Adrenal gland (tissue), 12 donors: ENCODE results near the gene GBF1. TPM values are rescaled to one million over a fixed set of nuclear protein-coding genes. Genes with fewer than 3 reads are reported as not detected.

Experiments used
- DNase-seq, 7 donors: peaks; one replicate each; pipeline ENCODE4 v3.0.0-alpha.2; 2019 to 2020
- H3K27ac ChIP-seq, 5 donors: fragments of 200-600 bp; sonication (generic) in 4 of 5; 1 replicate in 3 of 5; 2 replicates in 2 of 5; pipeline versions ENCODE4 v1.5.1 to v1.8.0; 2016 to 2020; ENCODE audit warnings: mild to moderate bottlenecking in 1 of 5
- H3K27me3 ChIP-seq: fragments of 200-600 bp; 2 replicates; pipeline ENCODE4 v1.8.0; 2021
- H3K36me3 ChIP-seq, 2 donors: fragments of 200-600 bp; replicated peaks in 1 of 2; 1 replicate in 1 of 2; 2 replicates in 1 of 2; pipeline versions ENCODE4 v1.5.1 to v1.8.0; 2018 to 2022
- H3K4me1 ChIP-seq, 2 donors: fragments of 200-600 bp; replicated peaks in 1 of 2; 1 replicate in 1 of 2; 2 replicates in 1 of 2; pipeline versions ENCODE4 v1.5.1 to v1.8.0; 2018 to 2021
- H3K4me3 ChIP-seq, 4 donors: fragments of 200-600 bp; sonication (generic) in 3 of 4; one replicate each; pipeline ENCODE4 v1.5.1; 2016 to 2018
- H3K9me3 ChIP-seq, 3 donors: fragments of 200-600 bp; sonication (generic) in 1 of 3; replicated peaks in 1 of 3; 1 replicate in 2 of 3; 2 replicates in 1 of 3; pipeline versions ENCODE4 v1.5.1 to v1.8.0; 2016 to 2021
- POLR2A ChIP-seq, 2 donors: fragments of 450-650 bp; IDR thresholded peaks; one replicate each; pipeline ENCODE4 v1.6.1; 2017; ENCODE audit warnings: antibody characterized with exemption in 2 of 2, mild to moderate bottlenecking in 2 of 2, moderate library complexity in 1 of 2
- WGBS, 4 donors: extraction: QIAGEN DNeasy Blood & Tissue Kit in 2 of 4; methylation state at CpG; one replicate each; pipeline versions ENCODE4 v1.1.5 to v1.1.7; 2013 to 2017; 5-methylcytosine and 5-hydroxymethylcytosine counted together
- intact Hi-C, 2 donors: fragments of 100-400 bp; cut with DNase I; formaldehyde crosslinking; loops; one replicate each; pipeline versions ENCODE4 v1.14.1 to v1.15.0; 2022 to 2023
- polyA plus RNA-seq, 3 donors: library from polyadenylated mRNA; stranded (reverse); fragments of 200-250 nt in 2 of 3; fragments of 350-450 nt in 1 of 3; fragmentation: Illumina TruSeq in 1 of 3; extraction: RNeasy Lipid Tissue Mini Kit (QIAGEN cat#74804) in 1 of 3; gene quantifications; one replicate each; pipeline ENCODE4 v1.2.3, GENCODE V29; 2013 to 2014
- total RNA-seq, 9 donors: library from RNA; depleted of rRNA in 4 of 9; stranded (reverse); fragments of >200 nt in 4 of 9; fragments of 120-200 nt in 1 of 9; fragmentation: NEBNext Ultra II Directional in 1 of 9; extraction: Animal tissue kit (Norgen Biotek cat#: 25700) in 1 of 9; gene quantifications; one replicate each; pipeline versions ENCODE4 v1.1.0 to v1.2.4, GENCODE V29; 2013 to 2023
- TF ChIP-seq, protein P1 (sequence below), 6 experiments: fragments of 450-650 bp in 4 of 6; fragments of 200-600 bp in 2 of 6; sonication (generic) in 1 of 6; IDR thresholded peaks; 1 replicate in 5 of 6; 2 replicates in 1 of 6; pipeline versions ENCODE4 v1.5.1 to v1.8.0; 2016 to 2021; ENCODE audit warnings: antibody characterized with exemption in 6 of 6, mild to moderate bottlenecking in 2 of 6, moderate library complexity in 1 of 6
- donor health status: healthy with polysubstance abuse.
- donor health status: Bipolar disorder and iron deficiency.
- donor health status: DM: yes; HTN: yes; CAD: no.
- donor health status: DM: no; HTN: no; CAD: no.
- donor health status: DM: no; HTN: no; CAD: no.
- donor health status: DM: yes; HTN: yes; CAD: no.

The GBF1 gene
- total and polyA plus RNA-seq, 12 donors: 16.4 to 46.1 (median 37.7) TPM

DNA sequence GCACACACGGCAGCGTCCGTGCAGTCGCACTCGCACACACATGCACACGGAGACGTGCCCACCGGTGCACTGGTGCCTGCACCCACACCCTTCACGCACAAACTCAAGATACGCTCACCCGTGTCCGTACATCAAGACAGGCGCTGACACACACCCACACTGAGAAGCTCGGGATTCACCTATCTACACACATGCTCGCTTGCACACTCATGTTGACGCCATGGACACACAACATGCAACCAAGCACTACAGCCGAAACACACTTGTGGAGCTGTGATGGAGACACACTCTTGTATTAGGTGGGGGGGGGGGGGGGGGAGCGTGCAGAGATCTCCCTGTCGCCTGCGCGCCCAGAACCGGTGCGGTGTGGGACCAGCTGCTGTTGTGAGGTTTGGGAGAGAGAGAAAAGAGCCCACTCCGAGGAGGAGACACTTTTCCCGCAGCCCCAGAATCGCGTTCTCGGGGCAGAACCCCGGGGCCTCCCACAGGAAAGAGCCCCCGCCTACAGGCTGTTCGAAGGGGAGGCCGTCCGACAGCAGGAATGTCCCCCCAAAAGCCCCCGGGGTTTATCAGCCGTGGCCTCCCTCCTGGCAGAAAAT, 149.6 kb downstream of the GBF1 start:
- DNase-seq: peak in 4 of 7 donors; percentile 38 to 53 (median 50)
- 0% methylated on average over 3 to 35 of the region's 35 CpGs for WGBS, 4 donors
- H3K4me3 ChIP-seq: peak overlapping the region; percentile 18 to 77 (median 52)
- peak overlapping the region; percentile 68 to 95 (median 91) for H3K27ac ChIP-seq
- TF ChIP-seq, protein P1, sequence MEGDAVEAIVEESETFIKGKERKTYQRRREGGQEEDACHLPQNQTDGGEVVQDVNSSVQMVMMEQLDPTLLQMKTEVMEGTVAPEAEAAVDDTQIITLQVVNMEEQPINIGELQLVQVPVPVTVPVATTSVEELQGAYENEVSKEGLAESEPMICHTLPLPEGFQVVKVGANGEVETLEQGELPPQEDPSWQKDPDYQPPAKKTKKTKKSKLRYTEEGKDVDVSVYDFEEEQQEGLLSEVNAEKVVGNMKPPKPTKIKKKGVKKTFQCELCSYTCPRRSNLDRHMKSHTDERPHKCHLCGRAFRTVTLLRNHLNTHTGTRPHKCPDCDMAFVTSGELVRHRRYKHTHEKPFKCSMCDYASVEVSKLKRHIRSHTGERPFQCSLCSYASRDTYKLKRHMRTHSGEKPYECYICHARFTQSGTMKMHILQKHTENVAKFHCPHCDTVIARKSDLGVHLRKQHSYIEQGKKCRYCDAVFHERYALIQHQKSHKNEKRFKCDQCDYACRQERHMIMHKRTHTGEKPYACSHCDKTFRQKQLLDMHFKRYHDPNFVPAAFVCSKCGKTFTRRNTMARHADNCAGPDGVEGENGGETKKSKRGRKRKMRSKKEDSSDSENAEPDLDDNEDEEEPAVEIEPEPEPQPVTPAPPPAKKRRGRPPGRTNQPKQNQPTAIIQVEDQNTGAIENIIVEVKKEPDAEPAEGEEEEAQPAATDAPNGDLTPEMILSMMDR (IDR thresholded peaks at IDR 0.05): no peak
- TF ChIP-seq POLR2A (IDR thresholded peaks at IDR 0.05): no peak
- peaks cover 10 to 27% of the 10 kb centered on the region in 2 donors for H3K4me1 ChIP-seq
- intact Hi-C loops: loop anchor here in 1 of 2 donors (5.0 kb wide), 1 partner anchor 82 kb away; no protein-coding TSS in a partner anchor
- H3K9me3 ChIP-seq: no peaks in the 10 kb centered on the region
- no peaks in the 10 kb centered on the region for H3K27me3 ChIP-seq
- H3K36me3 ChIP-seq: peaks cover 0 to 15% of the 10 kb centered on the region in 2 donors

GRCh38 chr10:102395400-102396316, 150.3 kb downstream of the GBF1 start, which contains the start of gene NFKB2:
Gene NFKB2, plus strand, starts transcription at chr10:102395705. Its CDS starts 255 bp downstream, at chr10:102395960.
- H3K4me1 ChIP-seq: peaks cover 10 to 28% of the 10 kb centered on the region in 2 donors
- peak; percentile 87 to 91 (median 91) for DNase-seq
- 1 to 2% (median 1%) methylated on average over 10 to 42 of the region's 42 CpGs for WGBS, 4 donors
- no peaks in the 10 kb centered on the region for H3K9me3 ChIP-seq
- peak within 1 kb of the TSS; percentile 18 to 77 (median 56) for H3K4me3 ChIP-seq
- intact Hi-C loops: loop anchor here in 1 of 2 donors (5.0 kb wide), 1 partner anchor 82 kb away; no protein-coding TSS in a partner anchor
- no peaks in the 10 kb centered on the region for H3K27me3 ChIP-seq
- H3K36me3 ChIP-seq: peaks cover 0 to 22% of the 10 kb centered on the region in 2 donors
- TF ChIP-seq, protein P1 (IDR thresholded peaks at IDR 0.05): no peak
- TF ChIP-seq POLR2A (IDR thresholded peaks at IDR 0.05): peak in 1 of 2 donors; percentile 58
- H3K27ac ChIP-seq: peak within 1 kb of the TSS; percentile 68 to 95 (median 91)

DNA sequence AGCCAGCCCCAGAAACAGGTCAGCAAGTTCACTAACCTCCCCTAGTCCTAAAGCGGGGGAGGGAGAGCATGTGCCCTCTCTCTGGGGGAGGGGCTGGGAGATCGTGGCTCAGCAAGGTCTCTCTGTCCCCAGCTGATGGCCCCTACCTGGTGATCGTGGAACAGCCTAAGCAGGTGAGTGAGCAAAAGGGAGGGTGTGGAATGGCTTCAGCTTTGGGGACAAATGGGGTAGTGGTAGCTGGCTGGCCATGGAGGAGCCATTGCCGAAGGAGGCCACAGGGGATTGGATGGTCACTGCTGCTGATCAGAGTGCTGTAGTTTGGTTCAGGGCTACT, 151.0 kb downstream of the GBF1 start:
- WGBS, 4 donors: 28 to 48% (median 43%) methylated on average over 3 to 4 of the region's 4 CpGs
- no peaks in the 10 kb centered on the region for H3K27me3 ChIP-seq
- H3K36me3 ChIP-seq: peaks cover 0 to 27% of the 10 kb centered on the region in 2 donors
- TF ChIP-seq POLR2A (IDR thresholded peaks at IDR 0.05): no peak
- TF ChIP-seq, protein P1 (IDR thresholded peaks at IDR 0.05): no peak
- no peaks in the 10 kb centered on the region for H3K9me3 ChIP-seq
- DNase-seq: no peak
- peak overlapping the region in 3 of 5 donors; percentile 89 to 94 (median 91) for H3K27ac ChIP-seq
- H3K4me3 ChIP-seq: peak overlapping the region in 2 of 4 donors; percentile 72 to 77
- intact Hi-C loops: loop anchor here in 1 of 2 donors (5.0 kb wide), 1 partner anchor 81 kb away; no protein-coding TSS in a partner anchor
- H3K4me1 ChIP-seq: peaks cover 10 to 28% of the 10 kb centered on the region in 2 donors

GRCh38 chr10:102396730-102397151, 151.4 kb downstream of the GBF1 start:
- no peak for DNase-seq
- Histone ChIP-seq H3K27ac (peak overlapping the region in 2 of 5 donors; percentile 91 to 94), H3K27me3 (no peaks in the 10 kb centered on the region), H3K9me3 (no peaks in the 10 kb centered on the region), H3K4me3 (peak overlapping the region in 1 of 4 donors; percentile 77), H3K4me1 (peaks cover 10 to 28% of the 10 kb centered on the region in 2 donors), H3K36me3 (peaks cover 0 to 32% of the 10 kb centered on the region in 2 donors)
- intact Hi-C loops: loop anchor here in 1 of 2 donors (5.0 kb wide), 1 partner anchor 81 kb away; no protein-coding TSS in a partner anchor
- WGBS, 4 donors: 80 to 94% (median 84%) methylated on average over 6 to 12 of the region's 12 CpGs
- TF ChIP-seq POLR2A (IDR thresholded peaks at IDR 0.05): no peak
- TF ChIP-seq, protein P1 (IDR thresholded peaks at IDR 0.05): no peak
